ENCODE data around the gene JAML. TPM values are rescaled to one million over a fixed set of nuclear protein-coding genes. Genes with fewer than 3 reads are reported as not detected.

JAML gene
- total RNA-seq, 1 donor from 2014 or later, result 2.5 TPM

DNA sequence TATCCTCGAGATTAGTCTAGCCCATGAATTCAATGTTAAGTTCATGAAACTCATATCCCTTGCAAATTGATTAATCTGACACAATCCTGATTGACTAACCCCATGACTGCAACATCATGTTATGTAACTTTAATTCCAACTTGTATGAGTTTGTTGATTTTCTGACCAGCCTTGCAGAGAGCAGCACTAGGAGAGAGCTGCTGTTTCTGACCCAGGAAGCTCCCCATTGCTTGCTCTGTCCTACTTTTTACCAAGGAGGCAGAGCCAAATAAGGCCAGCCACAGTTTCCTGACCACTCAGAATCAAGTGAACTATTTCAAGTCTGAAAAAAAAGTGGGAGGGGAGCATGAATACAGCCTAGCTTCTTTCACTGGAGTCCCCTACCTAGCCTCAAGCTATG, 14.1 kb upstream of the JAML start:
- DNase-seq (ENCODE audit: low read depth), result no peak
- no peaks in the 10 kb centered on the region for H3K27me3 ChIP-seq (ENCODE audit: control insufficient read depth, insufficient read depth, low read length)
- H3K36me3 ChIP-seq (ENCODE audit: control insufficient read depth, insufficient read depth, low read length), result no peaks in the 10 kb centered on the region
- TF ChIP-seq, protein P1, sequence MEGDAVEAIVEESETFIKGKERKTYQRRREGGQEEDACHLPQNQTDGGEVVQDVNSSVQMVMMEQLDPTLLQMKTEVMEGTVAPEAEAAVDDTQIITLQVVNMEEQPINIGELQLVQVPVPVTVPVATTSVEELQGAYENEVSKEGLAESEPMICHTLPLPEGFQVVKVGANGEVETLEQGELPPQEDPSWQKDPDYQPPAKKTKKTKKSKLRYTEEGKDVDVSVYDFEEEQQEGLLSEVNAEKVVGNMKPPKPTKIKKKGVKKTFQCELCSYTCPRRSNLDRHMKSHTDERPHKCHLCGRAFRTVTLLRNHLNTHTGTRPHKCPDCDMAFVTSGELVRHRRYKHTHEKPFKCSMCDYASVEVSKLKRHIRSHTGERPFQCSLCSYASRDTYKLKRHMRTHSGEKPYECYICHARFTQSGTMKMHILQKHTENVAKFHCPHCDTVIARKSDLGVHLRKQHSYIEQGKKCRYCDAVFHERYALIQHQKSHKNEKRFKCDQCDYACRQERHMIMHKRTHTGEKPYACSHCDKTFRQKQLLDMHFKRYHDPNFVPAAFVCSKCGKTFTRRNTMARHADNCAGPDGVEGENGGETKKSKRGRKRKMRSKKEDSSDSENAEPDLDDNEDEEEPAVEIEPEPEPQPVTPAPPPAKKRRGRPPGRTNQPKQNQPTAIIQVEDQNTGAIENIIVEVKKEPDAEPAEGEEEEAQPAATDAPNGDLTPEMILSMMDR (IDR thresholded peaks at IDR 0.05; ENCODE audit: insufficient read depth, low read length, poor library complexity, severe bottlenecking), result no peak
- H3K4me3 ChIP-seq (ENCODE audit: low read depth, low read length), result no peak overlapping the region

DNA sequence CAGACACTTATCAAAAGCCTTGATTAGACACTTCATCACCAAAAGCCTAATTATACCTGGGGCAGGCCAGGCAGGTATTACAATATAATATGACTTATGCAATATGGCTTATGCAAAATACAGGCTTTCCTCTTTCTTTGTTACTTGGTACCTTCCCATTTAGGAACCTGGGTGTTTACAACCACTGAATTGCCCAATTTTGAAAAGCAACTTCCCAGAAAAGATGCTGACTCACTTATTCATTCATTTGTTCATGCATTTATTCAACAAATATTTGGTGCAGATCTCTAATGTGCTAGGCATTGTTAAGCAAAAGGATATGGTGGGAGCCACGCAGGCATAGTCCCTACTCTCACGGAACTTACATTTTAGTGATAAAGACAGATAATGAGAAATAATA, 13.6 kb upstream of the JAML start:
- TF ChIP-seq, protein P1 (IDR thresholded peaks at IDR 0.05; ENCODE audit: insufficient read depth, low read length, poor library complexity, severe bottlenecking), result no peak
- no peak for DNase-seq (ENCODE audit: low read depth)

DNA sequence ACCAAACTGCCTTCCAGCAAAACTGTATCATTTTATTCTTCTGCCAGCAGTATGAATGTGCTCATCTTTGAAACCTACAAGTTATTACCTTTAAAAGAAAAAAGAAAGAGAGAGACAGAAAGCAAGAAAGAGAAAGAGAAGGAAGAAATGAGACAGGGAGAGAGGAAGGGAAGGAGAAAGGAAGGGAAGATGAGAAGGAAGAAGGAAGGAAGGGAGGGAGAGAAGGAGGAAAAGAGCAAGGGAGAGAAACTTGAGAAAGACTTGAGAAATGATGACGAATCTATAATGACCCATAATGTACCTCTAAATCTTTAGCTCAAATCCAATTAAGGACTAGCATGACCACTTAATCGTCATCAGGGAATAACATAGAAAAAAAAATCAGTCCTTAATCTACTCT, 11.4 kb upstream of the JAML start:
- DNase-seq (ENCODE audit: low read depth), result no peak
- Histone ChIP-seq H3K4me3 (ENCODE audit: low read depth, low read length) (no peak overlapping the region), H3K36me3 (ENCODE audit: control insufficient read depth, insufficient read depth, low read length) (no peaks in the 10 kb centered on the region), H3K27me3 (ENCODE audit: control insufficient read depth, insufficient read depth, low read length) (no peaks in the 10 kb centered on the region)
- TF ChIP-seq, protein P1 (IDR thresholded peaks at IDR 0.05; ENCODE audit: insufficient read depth, low read length, poor library complexity, severe bottlenecking), result no peak

More for the DNA sequence above, 13.6 kb upstream of the JAML start:
- no peak overlapping the region for H3K4me3 ChIP-seq (ENCODE audit: low read depth, low read length)
- no peaks in the 10 kb centered on the region for H3K27me3 ChIP-seq (ENCODE audit: control insufficient read depth, insufficient read depth, low read length)
- H3K36me3 ChIP-seq (ENCODE audit: control insufficient read depth, insufficient read depth, low read length), result no peaks in the 10 kb centered on the region

DNA sequence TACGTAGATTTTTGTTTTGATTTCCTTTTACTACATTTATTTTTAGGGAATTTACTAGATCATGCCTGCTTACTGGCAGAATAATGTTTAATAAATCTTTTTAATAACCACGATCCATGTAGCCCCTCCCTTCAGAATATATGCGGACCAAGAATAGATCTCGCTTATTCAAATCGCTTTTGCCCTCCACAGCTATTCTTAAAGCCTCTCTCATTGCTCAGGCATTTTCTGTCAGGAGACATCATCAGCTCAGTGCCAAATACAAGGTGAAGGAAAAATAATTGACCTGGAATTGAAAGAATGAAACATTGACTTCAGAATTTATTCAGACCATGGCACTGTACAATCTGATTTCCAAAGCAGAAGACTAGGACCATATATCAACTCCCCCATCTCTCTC, 10.0 kb upstream of the JAML start:
- TF ChIP-seq, protein P1 (IDR thresholded peaks at IDR 0.05; ENCODE audit: insufficient read depth, low read length, poor library complexity, severe bottlenecking), result no peak
- DNase-seq (ENCODE audit: low read depth), result no peak
- H3K4me3 ChIP-seq (ENCODE audit: low read depth, low read length), result no peak overlapping the region
- H3K27me3 ChIP-seq (ENCODE audit: control insufficient read depth, insufficient read depth, low read length), result no peaks in the 10 kb centered on the region
- H3K36me3 ChIP-seq (ENCODE audit: control insufficient read depth, insufficient read depth, low read length), result no peaks in the 10 kb centered on the region

DNA sequence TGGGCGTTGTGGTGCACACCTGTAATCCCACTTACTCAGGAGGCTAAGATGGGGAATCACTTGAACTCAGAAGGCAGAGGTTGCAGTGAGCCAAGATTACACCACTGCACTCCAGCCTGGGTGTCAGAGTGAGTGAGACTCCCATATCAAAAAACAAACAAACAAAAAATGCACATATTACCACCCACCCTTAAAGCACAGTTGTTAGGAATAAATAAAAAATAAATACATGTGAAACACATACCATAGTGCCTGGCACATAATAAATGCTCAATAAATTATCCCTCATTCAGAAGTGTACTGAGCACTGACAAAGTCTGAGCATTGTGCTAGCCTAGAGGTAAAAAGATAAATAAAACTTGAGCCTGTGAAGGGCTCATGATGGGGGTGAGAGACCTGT, 9.0 kb upstream of the JAML start:
- TF ChIP-seq, protein P1 (IDR thresholded peaks at IDR 0.05; ENCODE audit: insufficient read depth, low read length, poor library complexity, severe bottlenecking), result no peak
- no peak for DNase-seq (ENCODE audit: low read depth)
- no peak overlapping the region for H3K4me3 ChIP-seq (ENCODE audit: low read depth, low read length)
- H3K36me3 ChIP-seq (ENCODE audit: control insufficient read depth, insufficient read depth, low read length), result no peaks in the 10 kb centered on the region
- no peaks in the 10 kb centered on the region for H3K27me3 ChIP-seq (ENCODE audit: control insufficient read depth, insufficient read depth, low read length)

DNA sequence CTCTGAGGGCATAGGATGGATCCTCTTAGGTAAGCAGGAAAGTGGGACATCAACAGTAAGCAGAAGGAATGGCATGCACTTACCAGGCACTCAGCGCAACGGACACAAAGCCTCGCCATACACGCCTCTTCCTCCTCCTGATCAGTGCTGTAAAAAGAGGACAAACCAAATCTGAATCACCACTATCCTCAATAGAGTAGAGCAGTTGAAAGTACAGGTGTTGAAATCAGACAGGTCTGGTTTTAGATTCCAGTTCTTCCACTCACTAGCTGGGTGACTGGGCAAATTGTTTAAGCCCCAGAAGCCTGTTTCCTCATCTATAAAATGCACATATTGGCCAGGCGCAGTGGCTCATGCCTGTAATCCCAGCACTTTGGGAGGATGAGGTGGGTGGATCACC, 8.6 kb upstream of the JAML start:
- Histone ChIP-seq H3K4me3 (ENCODE audit: low read depth, low read length) (no peak overlapping the region), H3K27me3 (ENCODE audit: control insufficient read depth, insufficient read depth, low read length) (no peaks in the 10 kb centered on the region), H3K36me3 (ENCODE audit: control insufficient read depth, insufficient read depth, low read length) (no peaks in the 10 kb centered on the region)
- TF ChIP-seq, protein P1 (IDR thresholded peaks at IDR 0.05; ENCODE audit: insufficient read depth, low read length, poor library complexity, severe bottlenecking), result no peak
- DNase-seq (ENCODE audit: low read depth), result no peak

Measured in kidney epithelial cell (primary cell).